A549 (cell line): ENCODE results near the gene LRRC47. TPM values are rescaled to one million over a fixed set of nuclear protein-coding genes. Genes with fewer than 3 reads are reported as not detected.

Source experiments
- ATAC-seq, 2 experiments: fragments of 200-7000 bp in 1 of 2; fragments of >200 bp in 1 of 2; cut with Nextera tagmentation in 1 of 2; cut with Tn5 transposase in 1 of 2; 3 replicates each; pipeline versions ENCODE4 v1.8.0 to v1.9.1; 2018 to 2020; ENCODE audit warnings: mild to moderate bottlenecking in 1 of 2, moderate library complexity in 1 of 2
- CTCF ChIA-PET: fragments of 300-600 bp; sonication (Branson Sonifier 250); formaldehyde crosslinking; extraction: SDS; loops from one replicate; lab custom pipeline; 2021; ENCODE audit warnings: antibody characterized with exemption, inconsistent platforms; lab: Yijun Ruan, JAX
- POLR2A ChIA-PET: fragments of 350-600 bp; formaldehyde crosslinking; extraction: SDS; loops from one replicate; lab custom pipeline; 2021; ENCODE audit warnings: antibody characterized with exemption, inconsistent platforms; lab: Yijun Ruan, JAX
- DNase-seq, 2 experiments: peaks; one replicate each; pipeline versions ENCODE4 v3.0.0 to v3.0.0-alpha.2; 2011 to 2016; ENCODE audit warnings: low read depth in 1 of 2, low spot score in 1 of 2
- FAIRE-seq: peaks from 2 replicates; lab custom pipeline; 2011; peaks lifted over from hg19 to GRCh38; lab: Jason Lieb, UNC
- H3K27ac ChIP-seq, 2 experiments: fragments of >200 bp; sonication (Bioruptor Twin); formaldehyde crosslinking; 3 replicates each; pipeline ENCODE4 v1.5.1; 2016 to 2017
- H3K4me1 ChIP-seq: fragments of >200 bp; sonication (Bioruptor Twin); formaldehyde crosslinking; 3 replicates; pipeline ENCODE4 v1.6.1; 2016
- H3K4me2 ChIP-seq: fragments of >200 bp; sonication (Bioruptor Twin); formaldehyde crosslinking; 3 replicates; pipeline ENCODE4 v1.6.1; 2016
- H3K4me3 ChIP-seq: fragments of >200 bp; sonication (Bioruptor Twin); formaldehyde crosslinking; 3 replicates; pipeline ENCODE4 v1.5.1; 2016
- H3K9me3 ChIP-seq: fragments of >200 bp; sonication (Bioruptor Twin); formaldehyde crosslinking; 3 replicates; pipeline ENCODE4 v1.6.1; 2016
- ATOH8 ChIP-seq: fragments of 250-450 bp; sonication (Bioruptor Pico); IDR thresholded peaks from 2 replicates; pipeline ENCODE4 v1.5.0; 2020; ENCODE audit warnings: low read depth, mild to moderate bottlenecking, moderate library complexity
- CBX8 ChIP-seq: fragments of 200-600 bp; sonication (generic); IDR thresholded peaks from 2 replicates; pipeline ENCODE4 v1.6.1; 2016
- E2F6 ChIP-seq: IDR thresholded peaks from 2 replicates; pipeline ENCODE4 v1.6.1; 2012; ENCODE audit warnings: low read depth, borderline replicate concordance
- ESRRA ChIP-seq: fragments of 150-350 bp; IDR thresholded peaks from 2 replicates; pipeline ENCODE4 v1.6.1; 2014; ENCODE audit warnings: mild to moderate bottlenecking, low read length, borderline replicate concordance
- FOSL2 ChIP-seq, 2 experiments: fragments of 450-650 bp in 1 of 2; fragments of >200 bp in 1 of 2; sonication (Bioruptor Twin) in 1 of 2; formaldehyde crosslinking; IDR thresholded peaks; 2 replicates each; pipeline versions ENCODE4 v1.5.0 to v1.6.1; 2016 to 2020; ENCODE audit warnings: mild to moderate bottlenecking in 1 of 2, moderate library complexity in 1 of 2
- FOXS1 ChIP-seq: fragments of 250-450 bp; sonication (Bioruptor Pico); IDR thresholded peaks from 2 replicates; pipeline ENCODE4 v1.5.0; 2020; ENCODE audit warnings: mild to moderate bottlenecking, moderate library complexity
- HOXB5 ChIP-seq: fragments of 250-450 bp; sonication (Bioruptor Pico); IDR thresholded peaks from 2 replicates; pipeline ENCODE4 v1.5.0; 2020; ENCODE audit warnings: mild to moderate bottlenecking, moderate library complexity
- MYC ChIP-seq: IDR thresholded peaks from 2 replicates; pipeline ENCODE4 v1.6.1; 2012; ENCODE audit warnings: mild to moderate bottlenecking, inconsistent platforms, low read length, improper control_type of control experiment, borderline replicate concordance
- NPAS2 ChIP-seq: fragments of 250-450 bp; sonication (Bioruptor Pico); IDR thresholded peaks from 2 replicates; pipeline ENCODE4 v1.8.0; 2022; ENCODE audit warnings: mild to moderate bottlenecking, moderate library complexity, borderline replicate concordance
- PHF8 ChIP-seq: fragments of 200-600 bp; sonication (generic); IDR thresholded peaks from 2 replicates; pipeline ENCODE4 v1.6.1; 2016; ENCODE audit warnings: low read depth, mild to moderate bottlenecking, antibody characterized with exemption, moderate library complexity, borderline replicate concordance
- RAD21 ChIP-seq, 2 experiments: fragments of >200 bp in 1 of 2; sonication (Bioruptor Twin) in 1 of 2; formaldehyde crosslinking in 1 of 2; IDR thresholded peaks in 1 of 2; conservative IDR thresholded peaks in 1 of 2; 2 replicates in 1 of 2; 3 replicates in 1 of 2; pipeline ENCODE4 v1.6.1; 2012 to 2018; ENCODE audit warnings: inconsistent platforms in 1 of 2
- RARB ChIP-seq: fragments of 250-450 bp; sonication (Bioruptor Pico); IDR thresholded peaks from 2 replicates; pipeline ENCODE4 v1.8.0; 2021; ENCODE audit warnings: mild to moderate bottlenecking, moderate library complexity
- RNF2 ChIP-seq: fragments of 200-600 bp; sonication (generic); IDR thresholded peaks from 2 replicates; pipeline ENCODE4 v1.6.1; 2016; ENCODE audit warnings: low read depth, mild to moderate bottlenecking, antibody characterized with exemption, moderate library complexity, borderline replicate concordance
- SMC3 ChIP-seq: fragments of >200 bp; sonication (Bioruptor Twin); formaldehyde crosslinking; IDR thresholded peaks from 3 replicates; pipeline ENCODE4 v1.6.1; 2018; ENCODE audit warnings: inconsistent platforms
- SREBF2 ChIP-seq: fragments of 450-650 bp; IDR thresholded peaks from 2 replicates; pipeline ENCODE4 v1.6.1; 2014; ENCODE audit warnings: mild to moderate bottlenecking, moderate library complexity
- ZFP36 ChIP-seq: fragments of 450-650 bp; IDR thresholded peaks from 2 replicates; pipeline ENCODE4 v1.6.1; 2014; ENCODE audit warnings: borderline replicate concordance; ENCODE audit not compliant: partially characterized antibody
- WGBS: methylation state at CpG from one replicate; pipeline ENCODE4 v1.1.6; 2017; ENCODE audit errors: missing lambda C conversion rate; 5-methylcytosine and 5-hydroxymethylcytosine counted together
- polyA plus RNA-seq, 4 experiments: library from polyadenylated mRNA; depleted of rRNA in 3 of 4; stranded (reverse); fragments of >200 nt; fragmentation: RNase III in 1 of 4; extraction: RNeasy Plus Mini Kit Qiagen cat#74134 plus additional on column Dnase treatment in 1 of 4; gene quantifications; 2 replicates in 3 of 4; 3 replicates in 1 of 4; pipeline ENCODE4 v1.2.3, GENCODE V29; 2011 to 2017
- TF ChIP-seq, protein P1 (sequence below): fragments of >200 bp; sonication (Bioruptor Twin); formaldehyde crosslinking; IDR thresholded peaks from 2 replicates; pipeline ENCODE4 v1.6.1; 2016
- TF ChIP-seq, protein P2 (sequence below): fragments of 150-350 bp; IDR thresholded peaks from 2 replicates; pipeline ENCODE4 v1.6.1; 2014; ENCODE audit warnings: low read depth, mild to moderate bottlenecking, low read length
- TF ChIP-seq, protein P3 (sequence below): fragments of 450-650 bp; IDR thresholded peaks from 2 replicates; pipeline ENCODE4 v1.6.1; 2014; ENCODE audit warnings: antibody characterized with exemption
- TF ChIP-seq, protein P4 (sequence below): fragments of 200-600 bp; sonication (generic); IDR thresholded peaks from 2 replicates; pipeline ENCODE4 v1.6.1; 2016; ENCODE audit warnings: antibody characterized with exemption, mild to moderate bottlenecking, moderate library complexity

LRRC47 gene
- polyA plus RNA-seq, 2 of the 4 experiments (the other 2 are of a cell fraction): 28.5 to 41.6 TPM

DNA sequence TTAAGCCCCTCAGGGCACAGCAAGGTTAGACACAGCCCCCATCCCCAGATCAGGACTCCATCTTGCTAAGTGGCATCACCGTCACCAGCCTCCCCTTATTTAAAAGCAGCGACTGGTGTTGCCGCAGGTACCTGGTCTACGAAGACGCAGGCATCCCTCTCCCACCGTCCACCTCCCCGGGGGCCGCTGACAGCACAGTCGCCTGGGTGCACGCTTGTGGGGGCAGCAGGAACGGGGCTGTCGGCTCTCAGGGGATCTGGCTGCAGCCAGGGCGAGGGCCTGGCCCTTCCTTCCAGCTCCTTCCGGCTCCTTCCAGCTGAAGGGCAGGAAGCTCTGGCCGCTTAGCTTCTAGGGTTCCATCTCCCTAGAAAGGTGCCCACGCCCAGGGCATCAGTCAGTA, 61.7 kb downstream of the LRRC47 start (continued):
- TF ChIP-seq ATOH8 (no peak), FOSL2 (IDR thresholded peaks at IDR 0.05) (no peak), FOSL2 (CRISPR knock-in tag; IDR thresholded peaks at IDR 0.05) (no peak)

GRCh38 chr1:3733883-3734589, 62.3 kb downstream of the LRRC47 start:
- ATAC-seq (no peak), DNase-seq (no peak), FAIRE-seq (no peak)
- H3K4me3 ChIP-seq: no peak overlapping the region
- H3K9me3 ChIP-seq: no peaks in the 10 kb centered on the region
- CTCF ChIA-PET: interaction anchor here (0.8 to 4.7 kb wide), 2 partner anchors 10 to 12 kb away, joined by 3 to 22 read pairs; no protein-coding TSS in a partner anchor
- WGBS: 73% methylated on average over 3 of the region's 17 CpGs
- POLR2A ChIA-PET: no interaction called here
- TF ChIP-seq, protein P1, sequence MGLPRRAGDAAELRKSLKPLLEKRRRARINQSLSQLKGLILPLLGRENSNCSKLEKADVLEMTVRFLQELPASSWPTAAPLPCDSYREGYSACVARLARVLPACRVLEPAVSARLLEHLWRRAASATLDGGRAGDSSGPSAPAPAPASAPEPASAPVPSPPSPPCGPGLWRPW: no peak
- TF ChIP-seq RAD21 (conservative IDR thresholded peaks at IDR 0.05 in 1 of 2, IDR thresholded peaks at IDR 0.05 in 1 of 2) (no peak), SREBF2 (no peak), RNF2 (no peak), PHF8 (no peak), HOXB5 (no peak), RARB (CRISPR knock-in tag) (no peak), CBX8 (no peak), FOXS1 (CRISPR knock-in tag) (no peak), E2F6 (no peak), ZFP36 (no peak), ESRRA (no peak), SMC3 (no peak), MYC (no peak), NPAS2 (no peak)
- TF ChIP-seq, protein P2, sequence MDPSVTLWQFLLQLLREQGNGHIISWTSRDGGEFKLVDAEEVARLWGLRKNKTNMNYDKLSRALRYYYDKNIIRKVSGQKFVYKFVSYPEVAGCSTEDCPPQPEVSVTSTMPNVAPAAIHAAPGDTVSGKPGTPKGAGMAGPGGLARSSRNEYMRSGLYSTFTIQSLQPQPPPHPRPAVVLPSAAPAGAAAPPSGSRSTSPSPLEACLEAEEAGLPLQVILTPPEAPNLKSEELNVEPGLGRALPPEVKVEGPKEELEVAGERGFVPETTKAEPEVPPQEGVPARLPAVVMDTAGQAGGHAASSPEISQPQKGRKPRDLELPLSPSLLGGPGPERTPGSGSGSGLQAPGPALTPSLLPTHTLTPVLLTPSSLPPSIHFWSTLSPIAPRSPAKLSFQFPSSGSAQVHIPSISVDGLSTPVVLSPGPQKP: no peak
- TF ChIP-seq, protein P3, sequence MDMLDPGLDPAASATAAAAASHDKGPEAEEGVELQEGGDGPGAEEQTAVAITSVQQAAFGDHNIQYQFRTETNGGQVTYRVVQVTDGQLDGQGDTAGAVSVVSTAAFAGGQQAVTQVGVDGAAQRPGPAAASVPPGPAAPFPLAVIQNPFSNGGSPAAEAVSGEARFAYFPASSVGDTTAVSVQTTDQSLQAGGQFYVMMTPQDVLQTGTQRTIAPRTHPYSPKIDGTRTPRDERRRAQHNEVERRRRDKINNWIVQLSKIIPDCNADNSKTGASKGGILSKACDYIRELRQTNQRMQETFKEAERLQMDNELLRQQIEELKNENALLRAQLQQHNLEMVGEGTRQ: no peak
- TF ChIP-seq, protein P4, sequence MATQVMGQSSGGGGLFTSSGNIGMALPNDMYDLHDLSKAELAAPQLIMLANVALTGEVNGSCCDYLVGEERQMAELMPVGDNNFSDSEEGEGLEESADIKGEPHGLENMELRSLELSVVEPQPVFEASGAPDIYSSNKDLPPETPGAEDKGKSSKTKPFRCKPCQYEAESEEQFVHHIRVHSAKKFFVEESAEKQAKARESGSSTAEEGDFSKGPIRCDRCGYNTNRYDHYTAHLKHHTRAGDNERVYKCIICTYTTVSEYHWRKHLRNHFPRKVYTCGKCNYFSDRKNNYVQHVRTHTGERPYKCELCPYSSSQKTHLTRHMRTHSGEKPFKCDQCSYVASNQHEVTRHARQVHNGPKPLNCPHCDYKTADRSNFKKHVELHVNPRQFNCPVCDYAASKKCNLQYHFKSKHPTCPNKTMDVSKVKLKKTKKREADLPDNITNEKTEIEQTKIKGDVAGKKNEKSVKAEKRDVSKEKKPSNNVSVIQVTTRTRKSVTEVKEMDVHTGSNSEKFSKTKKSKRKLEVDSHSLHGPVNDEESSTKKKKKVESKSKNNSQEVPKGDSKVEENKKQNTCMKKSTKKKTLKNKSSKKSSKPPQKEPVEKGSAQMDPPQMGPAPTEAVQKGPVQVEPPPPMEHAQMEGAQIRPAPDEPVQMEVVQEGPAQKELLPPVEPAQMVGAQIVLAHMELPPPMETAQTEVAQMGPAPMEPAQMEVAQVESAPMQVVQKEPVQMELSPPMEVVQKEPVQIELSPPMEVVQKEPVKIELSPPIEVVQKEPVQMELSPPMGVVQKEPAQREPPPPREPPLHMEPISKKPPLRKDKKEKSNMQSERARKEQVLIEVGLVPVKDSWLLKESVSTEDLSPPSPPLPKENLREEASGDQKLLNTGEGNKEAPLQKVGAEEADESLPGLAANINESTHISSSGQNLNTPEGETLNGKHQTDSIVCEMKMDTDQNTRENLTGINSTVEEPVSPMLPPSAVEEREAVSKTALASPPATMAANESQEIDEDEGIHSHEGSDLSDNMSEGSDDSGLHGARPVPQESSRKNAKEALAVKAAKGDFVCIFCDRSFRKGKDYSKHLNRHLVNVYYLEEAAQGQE: no peak
- H3K27ac ChIP-seq: no peak overlapping the region
- H3K4me1 ChIP-seq: no peaks in the 10 kb centered on the region
- H3K4me2 ChIP-seq: no peak overlapping the region
